ENCODE measurements around the gene CELSR1. TPM values are rescaled to one million over a fixed set of nuclear protein-coding genes. Genes with fewer than 3 reads are reported as not detected.

CELSR1 gene
- total RNA-seq, 1 experiment from 2014 or later = 30.7 TPM

DNA sequence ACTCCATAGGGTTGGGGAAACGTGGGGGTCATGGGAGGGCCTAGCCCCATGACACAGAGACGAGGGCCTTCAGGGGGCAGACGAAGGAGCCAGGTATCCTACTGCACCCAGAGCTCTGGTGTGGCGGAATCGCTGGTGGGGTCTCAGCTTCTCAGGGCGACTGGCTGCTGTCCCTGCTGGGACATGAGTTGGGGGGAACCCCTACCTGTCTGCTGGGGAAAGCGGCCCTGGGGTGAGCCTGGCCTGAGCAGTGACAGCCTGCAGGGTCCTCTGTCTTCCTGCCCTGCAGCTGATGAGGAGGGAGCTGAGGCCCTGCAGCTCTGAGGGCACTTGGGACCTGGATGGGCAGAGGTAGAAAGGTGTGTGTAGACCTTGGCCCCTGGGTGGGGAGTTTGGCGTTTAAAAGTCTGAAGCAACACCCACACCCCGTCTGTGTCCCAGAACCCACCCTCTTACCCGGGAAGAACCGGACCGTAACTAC, 49.2 kb upstream of the CELSR1 start:
- no peak for TF ChIP-seq POLR2AphosphoS5 (IDR thresholded peaks at IDR 0.05; ENCODE audit: low read depth, low read length)
- TF ChIP-seq SIN3A (IDR thresholded peaks at IDR 0.05; ENCODE audit: borderline replicate concordance, insufficient read depth, low read depth, low read length) = no peak
- TF ChIP-seq, protein P1, sequence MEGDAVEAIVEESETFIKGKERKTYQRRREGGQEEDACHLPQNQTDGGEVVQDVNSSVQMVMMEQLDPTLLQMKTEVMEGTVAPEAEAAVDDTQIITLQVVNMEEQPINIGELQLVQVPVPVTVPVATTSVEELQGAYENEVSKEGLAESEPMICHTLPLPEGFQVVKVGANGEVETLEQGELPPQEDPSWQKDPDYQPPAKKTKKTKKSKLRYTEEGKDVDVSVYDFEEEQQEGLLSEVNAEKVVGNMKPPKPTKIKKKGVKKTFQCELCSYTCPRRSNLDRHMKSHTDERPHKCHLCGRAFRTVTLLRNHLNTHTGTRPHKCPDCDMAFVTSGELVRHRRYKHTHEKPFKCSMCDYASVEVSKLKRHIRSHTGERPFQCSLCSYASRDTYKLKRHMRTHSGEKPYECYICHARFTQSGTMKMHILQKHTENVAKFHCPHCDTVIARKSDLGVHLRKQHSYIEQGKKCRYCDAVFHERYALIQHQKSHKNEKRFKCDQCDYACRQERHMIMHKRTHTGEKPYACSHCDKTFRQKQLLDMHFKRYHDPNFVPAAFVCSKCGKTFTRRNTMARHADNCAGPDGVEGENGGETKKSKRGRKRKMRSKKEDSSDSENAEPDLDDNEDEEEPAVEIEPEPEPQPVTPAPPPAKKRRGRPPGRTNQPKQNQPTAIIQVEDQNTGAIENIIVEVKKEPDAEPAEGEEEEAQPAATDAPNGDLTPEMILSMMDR (IDR thresholded peaks at IDR 0.05) = no peak
- TF ChIP-seq TCF7L2 (IDR thresholded peaks at IDR 0.05; ENCODE audit: low read depth, low read length) = no peak
- TF ChIP-seq, protein P2, sequence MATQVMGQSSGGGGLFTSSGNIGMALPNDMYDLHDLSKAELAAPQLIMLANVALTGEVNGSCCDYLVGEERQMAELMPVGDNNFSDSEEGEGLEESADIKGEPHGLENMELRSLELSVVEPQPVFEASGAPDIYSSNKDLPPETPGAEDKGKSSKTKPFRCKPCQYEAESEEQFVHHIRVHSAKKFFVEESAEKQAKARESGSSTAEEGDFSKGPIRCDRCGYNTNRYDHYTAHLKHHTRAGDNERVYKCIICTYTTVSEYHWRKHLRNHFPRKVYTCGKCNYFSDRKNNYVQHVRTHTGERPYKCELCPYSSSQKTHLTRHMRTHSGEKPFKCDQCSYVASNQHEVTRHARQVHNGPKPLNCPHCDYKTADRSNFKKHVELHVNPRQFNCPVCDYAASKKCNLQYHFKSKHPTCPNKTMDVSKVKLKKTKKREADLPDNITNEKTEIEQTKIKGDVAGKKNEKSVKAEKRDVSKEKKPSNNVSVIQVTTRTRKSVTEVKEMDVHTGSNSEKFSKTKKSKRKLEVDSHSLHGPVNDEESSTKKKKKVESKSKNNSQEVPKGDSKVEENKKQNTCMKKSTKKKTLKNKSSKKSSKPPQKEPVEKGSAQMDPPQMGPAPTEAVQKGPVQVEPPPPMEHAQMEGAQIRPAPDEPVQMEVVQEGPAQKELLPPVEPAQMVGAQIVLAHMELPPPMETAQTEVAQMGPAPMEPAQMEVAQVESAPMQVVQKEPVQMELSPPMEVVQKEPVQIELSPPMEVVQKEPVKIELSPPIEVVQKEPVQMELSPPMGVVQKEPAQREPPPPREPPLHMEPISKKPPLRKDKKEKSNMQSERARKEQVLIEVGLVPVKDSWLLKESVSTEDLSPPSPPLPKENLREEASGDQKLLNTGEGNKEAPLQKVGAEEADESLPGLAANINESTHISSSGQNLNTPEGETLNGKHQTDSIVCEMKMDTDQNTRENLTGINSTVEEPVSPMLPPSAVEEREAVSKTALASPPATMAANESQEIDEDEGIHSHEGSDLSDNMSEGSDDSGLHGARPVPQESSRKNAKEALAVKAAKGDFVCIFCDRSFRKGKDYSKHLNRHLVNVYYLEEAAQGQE (IDR thresholded peaks at IDR 0.05; ENCODE audit: insufficient read depth in 1 of 2, low read depth in 2 of 2, low read length in 1 of 2) = no peak
- Histone ChIP-seq H3K27me3 (ENCODE audit: control insufficient read depth, insufficient read depth, low read length) (no peaks in the 10 kb centered on the region), H3K36me3 (ENCODE audit: control insufficient read depth, insufficient read depth, low read length) (no peaks in the 10 kb centered on the region), H3K4me3 (ENCODE audit: low read depth in 2 of 2, low read length in 2 of 2) (no peak overlapping the region), H3K27ac (ENCODE audit: low read length) (no peak overlapping the region), H3K9me3 (ENCODE audit: control insufficient read depth, insufficient read depth, low read depth, low read length) (no peaks in the 10 kb centered on the region), H3K4me1 (ENCODE audit: control insufficient read depth, insufficient read depth, low read length) (peaks cover 5% of the 10 kb centered on the region)
- BruUV-seq (replicated peaks) = no TSS peak
- intact Hi-C loops (cut with micrococcal nuclease; ENCODE audit: unreplicated experiment) (no loop called here), in situ Hi-C loops (cut with HindIII; ENCODE audit: low pct_unique_long_range_greater_than_20kb, low sequenced_read_pairs) (no loop called here)
- POLR2A ChIA-PET = no interaction called here
- no peak for ATAC-seq
- DNase-seq (ENCODE audit: low read depth, low spot score) = no peak
- CTCF ChIA-PET = no interaction called here

DNA sequence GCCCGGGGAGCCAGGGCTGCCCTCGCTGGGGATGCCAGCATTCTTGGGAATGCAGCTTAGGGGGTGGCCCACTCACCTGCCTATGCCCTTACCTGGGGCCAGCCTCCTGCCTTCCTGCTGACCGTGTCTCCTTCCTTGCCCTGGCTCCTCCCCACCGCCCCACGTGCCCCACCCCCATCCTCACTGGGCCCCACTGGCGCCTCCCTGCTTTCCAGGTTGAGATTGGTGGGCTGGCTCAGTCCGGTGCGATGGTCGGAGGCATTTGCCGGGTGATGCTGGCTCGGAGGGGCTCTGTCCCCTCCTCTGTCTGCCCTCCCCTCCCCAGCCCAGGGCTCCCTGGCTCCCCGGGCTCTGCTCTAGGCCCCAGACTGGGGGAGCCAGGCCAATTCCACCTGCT, 48.7 kb upstream of the CELSR1 start:
- CTCF ChIA-PET = no interaction called here
- Histone ChIP-seq H3K36me3 (ENCODE audit: control insufficient read depth, insufficient read depth, low read length) (no peaks in the 10 kb centered on the region), H3K27ac (ENCODE audit: low read length) (no peak overlapping the region), H3K4me3 (ENCODE audit: low read depth in 2 of 2, low read length in 2 of 2) (no peak overlapping the region), H3K4me1 (ENCODE audit: control insufficient read depth, insufficient read depth, low read length) (peaks cover 10% of the 10 kb centered on the region), H3K9me3 (ENCODE audit: control insufficient read depth, insufficient read depth, low read depth, low read length) (no peaks in the 10 kb centered on the region), H3K27me3 (ENCODE audit: control insufficient read depth, insufficient read depth, low read length) (no peaks in the 10 kb centered on the region)
- in situ Hi-C loops (cut with HindIII; ENCODE audit: low pct_unique_long_range_greater_than_20kb, low sequenced_read_pairs) = no loop called here
- POLR2A ChIA-PET = no interaction called here
- ATAC-seq = no peak
- BruUV-seq (replicated peaks) = no TSS peak
- intact Hi-C loops (cut with micrococcal nuclease; ENCODE audit: unreplicated experiment) = no loop called here
- TF ChIP-seq POLR2AphosphoS5 (IDR thresholded peaks at IDR 0.05; ENCODE audit: low read depth, low read length) = no peak
- TF ChIP-seq SIN3A (IDR thresholded peaks at IDR 0.05; ENCODE audit: borderline replicate concordance, insufficient read depth, low read depth, low read length) = no peak
- TF ChIP-seq, protein P2 (IDR thresholded peaks at IDR 0.05; ENCODE audit: insufficient read depth in 1 of 2, low read depth in 2 of 2, low read length in 1 of 2) = no peak
- DNase-seq (ENCODE audit: low read depth, low spot score) = no peak
